DND-41 (cell line): ENCODE measurements around the gene ZSCAN10.

Source experiments
- ATAC-seq: fragments of 200-7000 bp; cut with Tn5 transposase; 3 replicates; pipeline ENCODE4 v1.9.1; 2021; ENCODE audit warnings: low read depth; ENCODE audit not compliant: insufficient read depth
- DNase-seq: peaks from one replicate; pipeline ENCODE4 v3.0.0-alpha.2; 2020
- H2AFZ ChIP-seq: 2 replicates; pipeline ENCODE4 v1.6.0; 2012; ENCODE audit warnings: low read depth, low read length
- H3K27ac ChIP-seq: 2 replicates; pipeline ENCODE4 v1.5.1; 2012; ENCODE audit warnings: low read length, inconsistent platforms
- H3K27me3 ChIP-seq: fragments of 200-600 bp; sonication (generic); 2 replicates; pipeline ENCODE4 v1.6.0; 2012; ENCODE audit warnings: low read length, mild to moderate bottlenecking, inconsistent platforms; ENCODE audit not compliant: insufficient read depth, poor library complexity
- H3K36me3 ChIP-seq: 2 replicates; pipeline ENCODE4 v1.5.1; 2012; ENCODE audit warnings: low read length, inconsistent platforms; ENCODE audit not compliant: insufficient read depth
- H3K4me1 ChIP-seq: 2 replicates; pipeline ENCODE4 v1.5.1; 2012; ENCODE audit warnings: mild to moderate bottlenecking, low read length; ENCODE audit not compliant: insufficient read depth
- H3K4me2 ChIP-seq: 2 replicates; pipeline ENCODE4 v1.6.0; 2012; ENCODE audit warnings: mild to moderate bottlenecking, moderate library complexity, low read length, inconsistent platforms; ENCODE audit not compliant: insufficient read depth
- H3K4me3 ChIP-seq, 2 experiments: fragments of 200-600 bp in 1 of 2; shearing (Covaris generic) in 1 of 2; 2 replicates each; pipeline ENCODE4 v1.5.1; 2012 to 2016; ENCODE audit warnings: inconsistent platforms in 2 of 2, low read length in 2 of 2, mild to moderate bottlenecking in 2 of 2, low read depth in 1 of 2, moderate library complexity in 1 of 2
- H3K79me2 ChIP-seq: 2 replicates; pipeline ENCODE4 v1.6.0; 2012; ENCODE audit warnings: low read length, inconsistent platforms; ENCODE audit not compliant: insufficient read depth
- H3K9ac ChIP-seq: 2 replicates; pipeline ENCODE4 v1.6.0; 2012; ENCODE audit warnings: low read depth, mild to moderate bottlenecking, inconsistent platforms, low read length, moderate library complexity
- H3K9me3 ChIP-seq: 2 replicates; pipeline ENCODE4 v1.5.1; 2012; ENCODE audit warnings: low read length, moderate library complexity, mild to moderate bottlenecking, inconsistent platforms; ENCODE audit not compliant: insufficient read depth, severe bottlenecking
- H4K20me1 ChIP-seq: 2 replicates; pipeline ENCODE4 v1.6.0; 2012; ENCODE audit warnings: low read length; ENCODE audit not compliant: insufficient read depth
- EZH2 ChIP-seq: IDR thresholded peaks from 3 replicates; pipeline ENCODE4 v1.6.1; 2012; ENCODE audit warnings: borderline replicate concordance, low read depth, mild to moderate bottlenecking, moderate library complexity, low read length, inconsistent platforms; ENCODE audit not compliant: severe bottlenecking
- TF ChIP-seq, protein P1 (sequence below): IDR thresholded peaks from 2 replicates; pipeline ENCODE4 v1.5.1; 2012; ENCODE audit warnings: borderline replicate concordance, low read length, moderate library complexity, mild to moderate bottlenecking; ENCODE audit not compliant: poor library complexity, severe bottlenecking; ENCODE audit errors: extremely low read depth

Gene ZSCAN10

GRCh38 chr16:3098459-3099394 is at the start of gene ZSCAN10:
Gene ZSCAN10, minus strand, starts transcription at chr16:3099294. Its CDS starts 6,357 bp downstream, at chr16:3092937.
- H3K36me3 ChIP-seq, result no peaks in the 10 kb centered on the region

DNA sequence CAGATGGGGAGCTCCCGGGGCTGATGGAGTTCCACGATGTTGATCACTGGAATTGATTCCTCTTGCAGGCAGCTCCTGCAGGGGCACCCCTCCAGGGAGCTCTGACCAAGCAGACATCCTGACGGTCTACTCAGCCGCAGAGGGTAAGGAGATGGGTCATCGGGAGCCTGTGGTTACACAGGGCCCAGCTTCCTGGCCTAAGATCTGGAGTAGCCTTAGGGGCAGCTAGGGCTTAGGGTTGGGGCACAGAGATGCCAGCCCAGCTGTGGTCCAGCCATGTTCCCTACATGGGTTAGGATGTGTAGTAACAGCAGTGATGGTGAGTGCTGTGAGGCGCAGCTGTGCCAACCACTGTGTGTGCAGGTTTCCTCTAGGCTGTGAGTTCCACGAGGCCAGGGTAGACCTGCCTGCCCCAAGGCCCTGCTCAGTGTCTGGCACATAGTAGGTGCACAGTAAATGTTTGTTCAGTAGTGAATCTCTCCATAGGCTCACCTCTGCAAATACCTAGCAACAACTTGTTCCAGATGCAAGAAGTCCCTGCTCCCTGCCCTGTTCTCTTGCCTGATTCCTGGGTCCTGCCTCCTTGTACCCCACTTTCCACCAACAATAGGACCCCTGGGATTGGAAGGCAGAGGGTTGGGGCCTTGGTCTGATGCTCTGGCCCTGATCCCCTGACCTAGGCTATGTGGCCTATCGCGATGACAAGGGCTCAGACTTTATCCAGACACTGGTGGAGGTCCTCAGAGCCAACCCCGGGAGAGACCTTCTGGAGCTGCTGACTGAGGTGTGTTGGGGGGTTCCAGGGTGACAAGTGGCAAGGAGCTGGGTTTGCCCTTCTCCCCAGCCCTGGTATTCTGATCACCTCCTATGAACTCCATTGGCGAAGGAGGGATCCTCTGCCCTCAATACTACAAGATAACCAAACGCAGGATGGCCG is 49.4 kb upstream of the ZSCAN10 start:
- Histone ChIP-seq H2AFZ (no peak overlapping the region), H3K4me3 (no peak overlapping the region), H3K27ac (no peak overlapping the region), H3K4me1 (peaks cover 32% of the 10 kb centered on the region), H3K9ac (no peak overlapping the region), H4K20me1 (0 out of 2 replicates have a peak, but pooled peaks cover 2% of the 10 kb centered on the region), H3K79me2 (no peaks in the 10 kb centered on the region), H3K36me3 (no peaks in the 10 kb centered on the region), H3K9me3 (no peaks in the 10 kb centered on the region), H3K27me3 (peaks cover 5% of the 10 kb centered on the region), H3K4me2 (no peak overlapping the region; the same call in 1 of the 2 replicates)
- ATAC-seq, result no peak
- no peak for DNase-seq
- TF ChIP-seq, protein P1, sequence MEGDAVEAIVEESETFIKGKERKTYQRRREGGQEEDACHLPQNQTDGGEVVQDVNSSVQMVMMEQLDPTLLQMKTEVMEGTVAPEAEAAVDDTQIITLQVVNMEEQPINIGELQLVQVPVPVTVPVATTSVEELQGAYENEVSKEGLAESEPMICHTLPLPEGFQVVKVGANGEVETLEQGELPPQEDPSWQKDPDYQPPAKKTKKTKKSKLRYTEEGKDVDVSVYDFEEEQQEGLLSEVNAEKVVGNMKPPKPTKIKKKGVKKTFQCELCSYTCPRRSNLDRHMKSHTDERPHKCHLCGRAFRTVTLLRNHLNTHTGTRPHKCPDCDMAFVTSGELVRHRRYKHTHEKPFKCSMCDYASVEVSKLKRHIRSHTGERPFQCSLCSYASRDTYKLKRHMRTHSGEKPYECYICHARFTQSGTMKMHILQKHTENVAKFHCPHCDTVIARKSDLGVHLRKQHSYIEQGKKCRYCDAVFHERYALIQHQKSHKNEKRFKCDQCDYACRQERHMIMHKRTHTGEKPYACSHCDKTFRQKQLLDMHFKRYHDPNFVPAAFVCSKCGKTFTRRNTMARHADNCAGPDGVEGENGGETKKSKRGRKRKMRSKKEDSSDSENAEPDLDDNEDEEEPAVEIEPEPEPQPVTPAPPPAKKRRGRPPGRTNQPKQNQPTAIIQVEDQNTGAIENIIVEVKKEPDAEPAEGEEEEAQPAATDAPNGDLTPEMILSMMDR, result no peak
- no peak for TF ChIP-seq EZH2

More at GRCh38 chr16:3098459-3099394, at the start of gene ZSCAN10:
- Histone ChIP-seq H3K27me3 (no peaks in the 10 kb centered on the region), H3K4me2 (no peak within 1 kb of the TSS), H3K9ac (no peak within 1 kb of the TSS), H3K4me3 (no peak within 1 kb of the TSS), H3K79me2 (no peaks in the 10 kb centered on the region), H3K9me3 (no peaks in the 10 kb centered on the region), H3K27ac (no peak within 1 kb of the TSS), H4K20me1 (no peaks in the 10 kb centered on the region), H2AFZ (no peak within 1 kb of the TSS), H3K4me1 (peaks cover 6% of the 10 kb centered on the region)
- DNase-seq (no peak), ATAC-seq (no peak)
- TF ChIP-seq, protein P1, result no peak
- TF ChIP-seq EZH2, result no peak

- no peak for DNase-seq
- Histone ChIP-seq H2AFZ (no peak overlapping the region), H3K27me3 (peaks cover 5% of the 10 kb centered on the region), H3K36me3 (0 out of 2 replicates have a peak, but pooled peaks cover 2% of the 10 kb centered on the region), H4K20me1 (0 out of 2 replicates have a peak, but pooled peaks cover 2% of the 10 kb centered on the region), H3K27ac (no peak overlapping the region), H3K9me3 (no peaks in the 10 kb centered on the region), H3K4me3 (no peak overlapping the region), H3K9ac (no peak overlapping the region), H3K4me2 (no peak overlapping the region), H3K4me1 (peaks cover 30% of the 10 kb centered on the region), H3K79me2 (no peaks in the 10 kb centered on the region)
- TF ChIP-seq, protein P1, result no peak
- TF ChIP-seq EZH2, result no peak
- ATAC-seq, result no peak
These were observed 48.6 kb upstream of the ZSCAN10 start for GRCh38 chr16:3147757-3148104.
